Memory B cell (primary cell): ENCODE results near the gene ZNF79.

Experiments used
- ATAC-seq: fragments of 150-1000 bp; cut with Tn5 transposase; 2 replicates; pipeline ENCODE4 v1.10.0; 2021; ENCODE audit warnings: low read depth, mild to moderate bottlenecking, moderate library complexity
- DNase-seq, 2 donors: peaks; one replicate each; pipeline ENCODE4 v3.0.0; 2022; ENCODE audit warnings: low spot score in 2 of 2
- H3K27ac Mint-ChIP-seq: one replicate; pipeline ENCODE4 v1.8.0; 2022; ENCODE audit warnings: mild to moderate bottlenecking, moderate library complexity, mixed read lengths
- H3K27me3 Mint-ChIP-seq: one replicate; pipeline ENCODE4 v1.8.0; 2022; ENCODE audit warnings: mixed read lengths
- H3K36me3 Mint-ChIP-seq: one replicate; pipeline ENCODE4 v1.8.0; 2022; ENCODE audit warnings: mild to moderate bottlenecking, mixed read lengths
- H3K4me1 Mint-ChIP-seq: one replicate; pipeline ENCODE4 v1.8.0; 2022; ENCODE audit warnings: mixed read lengths
- H3K4me3 Mint-ChIP-seq: one replicate; pipeline ENCODE4 v1.8.0; 2022; ENCODE audit warnings: mild to moderate bottlenecking, moderate library complexity, mixed read lengths
- H3K9me3 Mint-ChIP-seq: one replicate; pipeline ENCODE4 v1.8.0; 2022; ENCODE audit warnings: mixed read lengths

Gene ZNF79

DNA sequence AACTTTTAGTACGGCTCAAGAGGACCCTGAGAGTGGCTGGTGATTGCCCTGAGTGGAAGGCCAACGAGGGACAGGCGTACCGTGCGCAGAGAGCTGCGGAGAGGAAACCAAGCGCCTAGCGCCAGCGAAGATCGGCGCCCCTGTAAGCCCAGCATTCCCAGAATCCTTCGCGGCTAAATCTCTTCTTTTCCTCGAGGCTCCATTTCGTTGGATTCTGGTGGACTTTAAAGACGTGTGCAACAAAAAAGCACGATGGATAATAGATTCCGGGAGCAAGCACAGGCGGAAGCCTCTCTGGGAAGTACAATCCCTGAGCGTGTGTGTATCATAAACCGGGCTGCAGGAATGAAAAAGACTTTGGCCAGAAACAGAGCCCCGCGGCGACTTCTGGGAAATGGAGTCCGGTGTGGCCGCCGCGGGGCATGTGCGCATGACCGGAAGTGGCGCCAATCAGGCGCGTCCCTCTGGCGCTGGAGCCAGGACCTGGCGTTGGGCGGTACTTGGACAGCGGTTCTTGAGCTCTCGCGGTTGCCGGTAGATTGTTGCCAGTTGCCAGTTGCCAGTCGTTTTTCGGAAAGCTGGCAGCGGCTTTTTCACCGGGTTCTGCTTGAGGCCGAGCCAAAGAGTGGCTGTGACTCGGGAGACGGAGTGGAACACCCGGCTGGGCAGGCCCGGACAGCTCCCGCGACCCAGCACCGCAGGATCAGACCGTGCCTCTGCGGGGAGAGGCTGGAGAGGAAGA, at the start of gene ZNF79:
ZNF79 (plus strand) TSS at position 449 of the 742 bp plus-strand sequence. CDS start 406 bp downstream, outside the sequence.
- peak; percentile 93 for ATAC-seq
- H3K4me3 Mint-ChIP-seq: peak within 1 kb of the TSS; percentile 98

DNA sequence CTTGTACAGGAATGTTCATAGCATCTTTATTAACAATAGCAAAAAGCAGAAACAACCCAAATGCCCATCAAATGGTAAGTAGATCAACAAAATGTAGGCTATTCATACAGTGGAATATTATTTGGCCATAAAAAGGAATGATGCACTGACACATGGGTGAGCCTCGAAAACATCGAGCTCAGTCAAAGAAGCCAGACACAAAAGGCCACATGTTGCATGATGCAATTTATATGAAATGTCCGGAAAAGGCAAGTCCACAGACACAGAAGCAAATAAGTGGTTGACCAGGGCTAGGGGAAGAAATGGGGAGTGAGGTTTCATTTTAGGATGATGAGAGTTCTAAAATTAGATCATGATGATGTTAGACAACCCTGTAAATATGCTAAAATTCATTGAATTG, 43.7 kb upstream of the ZNF79 start:
- DNase-seq: no peak
- ATAC-seq: no peak
- Mint-ChIP-seq H3K36me3 (no peaks in the 10 kb centered on the region), H3K9me3 (peaks cover 4% of the 10 kb centered on the region), H3K4me1 (no peaks in the 10 kb centered on the region), H3K27me3 (peaks cover 9% of the 10 kb centered on the region), H3K4me3 (no peak overlapping the region), H3K27ac (no peak overlapping the region)

More for the DNA sequence above, at the start of gene ZNF79:
- peak within 1 kb of the TSS; percentile 96 for H3K27ac Mint-ChIP-seq
- no peaks in the 10 kb centered on the region for H3K27me3 Mint-ChIP-seq
- H3K36me3 Mint-ChIP-seq: peaks cover 12% of the 10 kb centered on the region
- peak; percentile 85 to 87 for DNase-seq
- no peaks in the 10 kb centered on the region for H3K9me3 Mint-ChIP-seq
- peaks cover 30% of the 10 kb centered on the region for H3K4me1 Mint-ChIP-seq

GRCh38 chr9:127382541-127382940, 41.6 kb upstream of the ZNF79 start:
- H3K9me3 Mint-ChIP-seq: peaks cover 4% of the 10 kb centered on the region
- peaks cover 16% of the 10 kb centered on the region for H3K27me3 Mint-ChIP-seq
- H3K4me3 Mint-ChIP-seq: no peak overlapping the region
- ATAC-seq: no peak
- no peaks in the 10 kb centered on the region for H3K36me3 Mint-ChIP-seq
- H3K4me1 Mint-ChIP-seq: no peaks in the 10 kb centered on the region
- H3K27ac Mint-ChIP-seq: no peak overlapping the region
- DNase-seq: no peak

DNA sequence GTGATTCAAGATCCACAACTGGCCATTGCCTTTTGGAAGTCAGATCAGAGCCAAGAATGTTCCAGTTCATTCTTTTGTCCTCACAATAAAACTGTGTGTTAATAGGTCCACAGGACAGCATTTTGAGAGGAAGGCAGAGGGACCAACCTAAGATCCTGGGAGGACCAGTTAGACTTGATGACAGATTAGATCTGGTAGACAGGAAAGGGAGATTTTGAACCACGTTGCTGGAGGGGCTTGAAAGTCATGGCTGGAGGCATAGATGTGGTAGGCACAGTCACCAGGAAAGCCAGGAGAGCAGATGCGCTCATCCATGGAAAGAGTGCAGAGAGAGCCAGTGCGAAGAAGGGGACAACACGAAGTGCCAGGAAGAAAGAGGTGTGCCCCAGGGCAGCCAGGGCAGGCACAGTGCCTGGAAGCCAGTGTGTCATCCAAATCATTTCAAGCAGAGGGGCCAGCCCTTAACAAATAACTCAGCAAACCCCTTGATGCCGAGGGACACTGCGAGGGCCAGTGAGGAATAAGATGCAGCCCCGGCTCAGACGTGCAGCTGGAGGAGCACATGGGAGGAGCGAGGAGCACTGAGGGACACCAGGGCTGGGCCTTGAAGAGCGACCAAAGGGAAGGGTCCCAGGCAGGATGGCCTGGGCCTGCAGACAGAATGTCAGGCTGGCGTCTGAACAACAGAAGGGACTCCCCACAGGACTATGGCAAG, 40.0 kb upstream of the ZNF79 start:
- Mint-ChIP-seq H3K27me3 (peaks cover 16% of the 10 kb centered on the region), H3K4me3 (no peak overlapping the region)

DNA sequence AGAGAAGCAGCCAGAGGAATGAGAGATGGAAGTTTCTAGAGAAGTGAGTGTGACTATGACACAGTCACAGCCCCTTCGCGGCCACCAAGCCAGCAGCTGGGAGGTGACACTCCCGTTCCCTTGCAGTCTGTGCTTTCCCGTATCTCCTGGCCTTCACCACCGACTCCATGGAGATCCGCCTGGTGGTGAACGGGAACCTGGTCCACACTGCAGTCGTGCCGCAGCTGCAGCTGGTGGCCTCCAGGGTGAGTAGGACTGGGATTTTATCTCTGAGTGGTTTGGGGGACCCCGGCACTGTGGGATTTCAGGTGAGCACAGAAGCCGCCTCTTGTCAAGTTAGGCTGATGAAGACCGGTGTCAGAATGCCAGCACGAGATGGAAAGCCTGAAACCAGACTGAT, 39.3 kb upstream of the ZNF79 start:
- Mint-ChIP-seq H3K9me3 (peaks cover 3% of the 10 kb centered on the region), H3K27me3 (peaks cover 16% of the 10 kb centered on the region), H3K36me3 (no peaks in the 10 kb centered on the region), H3K4me3 (no peak overlapping the region), H3K4me1 (peaks cover 8% of the 10 kb centered on the region), H3K27ac (no peak overlapping the region)
- no peak for DNase-seq
- no peak for ATAC-seq

More for the DNA sequence above, 40.0 kb upstream of the ZNF79 start:
- no peak for ATAC-seq
- DNase-seq: no peak
- H3K36me3 Mint-ChIP-seq: no peaks in the 10 kb centered on the region
- H3K9me3 Mint-ChIP-seq: peaks cover 3% of the 10 kb centered on the region
- peaks cover 8% of the 10 kb centered on the region for H3K4me1 Mint-ChIP-seq
- H3K27ac Mint-ChIP-seq: no peak overlapping the region

DNA sequence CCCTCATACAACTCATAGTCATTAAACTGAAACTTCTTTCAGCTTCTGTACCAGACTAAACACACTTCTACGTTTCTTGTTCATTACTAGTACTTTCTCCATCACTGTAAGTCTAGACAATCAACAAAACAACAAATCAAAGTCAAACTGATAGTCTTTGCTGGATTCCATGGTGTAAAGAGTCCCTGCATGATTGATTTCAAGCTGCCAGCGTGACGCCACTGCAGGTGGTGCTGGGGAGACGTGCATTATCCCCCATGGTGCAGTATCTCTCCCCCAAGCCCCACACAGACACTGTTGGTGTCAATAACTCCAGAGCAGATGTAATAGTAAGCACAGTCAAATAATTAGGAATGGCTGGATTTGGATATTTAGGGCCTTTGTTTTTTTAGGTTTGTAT, 37.9 kb upstream of the ZNF79 start:
- DNase-seq (no peak), ATAC-seq (no peak)
- Mint-ChIP-seq H3K9me3 (no peaks in the 10 kb centered on the region), H3K27me3 (peaks cover 16% of the 10 kb centered on the region), H3K36me3 (no peaks in the 10 kb centered on the region), H3K4me3 (no peak overlapping the region), H3K4me1 (peaks cover 8% of the 10 kb centered on the region), H3K27ac (no peak overlapping the region)

DNA sequence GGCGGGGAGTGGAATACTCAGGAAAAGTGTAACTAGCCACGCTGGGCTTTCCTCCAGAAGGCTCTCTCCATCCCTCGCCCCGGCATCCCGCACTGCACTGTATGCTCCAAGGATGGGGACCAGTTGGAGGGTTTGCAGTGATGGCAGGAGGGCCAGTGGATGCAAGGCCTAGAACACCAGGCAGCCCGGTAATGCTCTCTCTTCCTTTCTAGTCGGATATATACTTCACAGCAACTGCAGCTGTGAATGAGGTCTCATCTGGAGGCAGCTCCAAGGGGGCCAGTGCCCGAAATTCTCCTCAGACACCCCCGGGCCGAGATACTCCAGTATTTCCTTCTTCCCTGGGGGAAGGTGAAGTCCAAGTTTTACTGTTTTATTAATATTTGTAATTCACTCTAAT, 37.2 kb upstream of the ZNF79 start:
- peaks cover 8% of the 10 kb centered on the region for H3K4me1 Mint-ChIP-seq

GRCh38 chr9:127388037-127388855, 35.9 kb upstream of the ZNF79 start:
- Mint-ChIP-seq H3K36me3 (no peaks in the 10 kb centered on the region), H3K4me3 (no peak overlapping the region), H3K27ac (peak overlapping the region; percentile 14), H3K27me3 (peaks cover 16% of the 10 kb centered on the region), H3K9me3 (no peaks in the 10 kb centered on the region), H3K4me1 (peaks cover 8% of the 10 kb centered on the region)
- ATAC-seq: peak; percentile 98
- no peak for DNase-seq

More for the DNA sequence above, 37.2 kb upstream of the ZNF79 start:
- Mint-ChIP-seq H3K27me3 (peaks cover 16% of the 10 kb centered on the region), H3K4me3 (no peak overlapping the region), H3K27ac (no peak overlapping the region), H3K9me3 (no peaks in the 10 kb centered on the region), H3K36me3 (no peaks in the 10 kb centered on the region)
- DNase-seq (no peak), ATAC-seq (no peak)

GRCh38 chr9:127388856-127389238, 35.3 kb upstream of the ZNF79 start:
- DNase-seq: no peak
- Mint-ChIP-seq H3K27me3 (peaks cover 16% of the 10 kb centered on the region), H3K27ac (peak overlapping the region; percentile 14), H3K9me3 (no peaks in the 10 kb centered on the region), H3K36me3 (no peaks in the 10 kb centered on the region), H3K4me1 (peaks cover 8% of the 10 kb centered on the region), H3K4me3 (no peak overlapping the region)
- no peak for ATAC-seq

DNA sequence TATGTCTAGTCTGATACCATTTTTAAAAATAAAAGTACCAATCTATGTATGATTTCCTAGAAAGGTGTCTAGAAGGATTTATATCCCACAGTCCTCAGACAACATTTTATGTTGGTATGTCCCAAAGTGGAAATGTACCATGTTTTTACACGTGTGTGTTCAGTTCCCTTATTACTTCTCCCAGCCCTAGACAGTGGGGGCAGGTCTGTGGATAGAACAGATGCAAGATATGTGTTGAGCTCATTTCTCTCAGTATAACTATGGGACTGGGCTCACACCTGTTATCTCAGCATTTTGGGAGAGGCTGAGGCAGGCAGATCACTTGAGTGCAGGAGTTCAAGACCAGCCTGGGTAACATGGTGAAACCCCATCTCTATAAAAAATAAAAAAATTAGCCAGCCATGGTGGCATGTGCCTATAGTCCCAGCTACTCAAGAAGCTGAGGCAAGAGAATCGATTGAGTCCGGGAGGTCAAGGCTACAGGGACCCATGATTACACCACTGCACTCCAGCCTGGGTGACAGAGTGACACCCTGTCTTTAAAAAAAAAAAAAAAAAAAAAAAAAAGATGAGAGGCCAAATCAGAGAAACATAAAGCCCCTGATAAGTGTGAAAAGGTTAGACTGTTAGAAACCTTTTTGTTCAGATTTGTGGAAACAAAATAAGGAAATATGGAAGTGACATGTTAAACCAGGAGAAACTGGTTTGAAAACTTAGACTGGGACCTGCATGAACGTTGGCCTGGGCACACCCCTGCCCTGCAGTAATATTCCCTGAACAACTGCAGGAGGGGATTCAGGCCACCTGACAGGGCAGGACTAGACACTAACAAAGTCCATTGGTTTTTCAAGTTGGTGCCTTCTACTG, 34.6 kb upstream of the ZNF79 start:
- Mint-ChIP-seq H3K27ac (no peak overlapping the region), H3K27me3 (peaks cover 10% of the 10 kb centered on the region), H3K4me1 (peaks cover 8% of the 10 kb centered on the region), H3K36me3 (no peaks in the 10 kb centered on the region), H3K9me3 (no peaks in the 10 kb centered on the region), H3K4me3 (no peak overlapping the region)
- DNase-seq: no peak
- ATAC-seq: no peak

GRCh38 chr9:127390248-127390545, 34.0 kb upstream of the ZNF79 start:
- ATAC-seq (no peak), DNase-seq (no peak)
- peaks cover 9% of the 10 kb centered on the region for H3K27me3 Mint-ChIP-seq
- no peaks in the 10 kb centered on the region for H3K9me3 Mint-ChIP-seq
- H3K4me3 Mint-ChIP-seq: no peak overlapping the region
- no peak overlapping the region for H3K27ac Mint-ChIP-seq
- no peaks in the 10 kb centered on the region for H3K36me3 Mint-ChIP-seq
- peaks cover 8% of the 10 kb centered on the region for H3K4me1 Mint-ChIP-seq

DNA sequence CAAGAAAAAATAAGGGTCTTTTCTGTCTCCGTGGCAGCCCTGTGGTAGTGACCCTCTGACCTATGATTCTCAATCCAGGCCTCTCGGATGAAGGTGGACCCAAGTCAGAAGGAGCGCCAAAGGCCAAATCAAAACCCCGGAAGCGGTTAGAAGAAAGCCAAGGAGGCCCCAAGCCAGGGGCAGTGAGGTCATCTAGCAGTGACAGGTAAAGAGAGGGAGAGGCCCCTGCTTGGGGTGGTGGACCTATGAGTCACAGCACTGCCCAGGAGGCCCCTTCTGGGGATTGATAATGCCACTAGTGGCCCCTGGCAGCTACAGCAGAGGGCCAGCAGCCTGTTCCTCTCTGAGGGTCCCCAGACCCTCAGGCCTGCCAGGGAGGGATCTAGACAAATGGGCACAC, 33.6 kb upstream of the ZNF79 start:
- H3K27ac Mint-ChIP-seq: no peak overlapping the region
- DNase-seq (no peak), ATAC-seq (no peak)
- H3K36me3 Mint-ChIP-seq: no peaks in the 10 kb centered on the region
- no peaks in the 10 kb centered on the region for H3K9me3 Mint-ChIP-seq
- peaks cover 9% of the 10 kb centered on the region for H3K4me1 Mint-ChIP-seq
- H3K27me3 Mint-ChIP-seq: peaks cover 9% of the 10 kb centered on the region
- H3K4me3 Mint-ChIP-seq: no peak overlapping the region

DNA sequence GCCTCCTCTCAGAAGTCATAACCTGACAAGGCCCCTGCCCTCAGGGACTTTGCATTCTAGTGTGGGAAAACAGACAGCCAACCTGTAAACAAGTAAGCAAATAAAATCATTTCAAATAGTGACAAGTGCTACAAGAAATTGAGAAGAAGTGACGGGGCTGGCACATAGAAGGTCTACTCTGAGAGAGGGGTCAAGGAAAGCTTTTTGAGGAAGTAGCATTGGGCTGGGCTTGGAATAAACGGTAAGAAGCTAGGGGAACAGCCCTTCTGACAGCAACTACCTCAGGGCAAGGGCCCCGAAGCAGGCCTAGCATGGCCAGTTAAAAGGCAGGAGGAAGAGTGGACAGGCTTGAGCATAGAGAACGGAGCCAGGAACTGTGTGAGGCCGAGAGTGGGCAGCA, 32.0 kb upstream of the ZNF79 start:
- H3K9me3 Mint-ChIP-seq: no peaks in the 10 kb centered on the region
- no peaks in the 10 kb centered on the region for H3K36me3 Mint-ChIP-seq
- H3K4me3 Mint-ChIP-seq: no peak overlapping the region
- DNase-seq (no peak), ATAC-seq (no peak)
- peaks cover 13% of the 10 kb centered on the region for H3K4me1 Mint-ChIP-seq
- H3K27ac Mint-ChIP-seq: no peak overlapping the region
- H3K27me3 Mint-ChIP-seq: peaks cover 1% of the 10 kb centered on the region
